Suprapubic skin (tissue), 4 donors: ENCODE measurements around the gene LMF1.

Source experiments
- EP300 ChIP-seq: sonication (generic); formaldehyde crosslinking; IDR thresholded peaks from one replicate; pipeline ENCODE4 v1.6.1; 2017; ENCODE audit warnings: antibody characterized with exemption
- POLR2A ChIP-seq, 2 donors: fragments of 450-650 bp; IDR thresholded peaks; one replicate each; pipeline ENCODE4 v1.6.1; 2017; ENCODE audit warnings: antibody characterized with exemption in 2 of 2, mild to moderate bottlenecking in 2 of 2, moderate library complexity in 2 of 2
- POLR2AphosphoS5 ChIP-seq, 3 donors: sonication (generic); formaldehyde crosslinking; IDR thresholded peaks; one replicate each; pipeline ENCODE4 v1.6.1; 2017; ENCODE audit warnings: antibody characterized with exemption in 3 of 3
- TF ChIP-seq, protein P1 (sequence below), 2 donors: fragments of 200-600 bp in 1 of 2; fragments of 450-650 bp in 1 of 2; sonication (generic) in 1 of 2; IDR thresholded peaks; one replicate each; pipeline ENCODE4 v1.5.1; 2016 to 2019; ENCODE audit warnings: antibody characterized with exemption in 2 of 2, mild to moderate bottlenecking in 1 of 2, moderate library complexity in 1 of 2

GRCh38 chr16:931626-932500 lies 38.9 kb downstream of the LMF1 start:
- TF ChIP-seq POLR2A (IDR thresholded peaks at IDR 0.05) (no peak), EP300 (no peak), POLR2AphosphoS5 (IDR thresholded peaks at IDR 0.05) (no peak)
- TF ChIP-seq, protein P1, sequence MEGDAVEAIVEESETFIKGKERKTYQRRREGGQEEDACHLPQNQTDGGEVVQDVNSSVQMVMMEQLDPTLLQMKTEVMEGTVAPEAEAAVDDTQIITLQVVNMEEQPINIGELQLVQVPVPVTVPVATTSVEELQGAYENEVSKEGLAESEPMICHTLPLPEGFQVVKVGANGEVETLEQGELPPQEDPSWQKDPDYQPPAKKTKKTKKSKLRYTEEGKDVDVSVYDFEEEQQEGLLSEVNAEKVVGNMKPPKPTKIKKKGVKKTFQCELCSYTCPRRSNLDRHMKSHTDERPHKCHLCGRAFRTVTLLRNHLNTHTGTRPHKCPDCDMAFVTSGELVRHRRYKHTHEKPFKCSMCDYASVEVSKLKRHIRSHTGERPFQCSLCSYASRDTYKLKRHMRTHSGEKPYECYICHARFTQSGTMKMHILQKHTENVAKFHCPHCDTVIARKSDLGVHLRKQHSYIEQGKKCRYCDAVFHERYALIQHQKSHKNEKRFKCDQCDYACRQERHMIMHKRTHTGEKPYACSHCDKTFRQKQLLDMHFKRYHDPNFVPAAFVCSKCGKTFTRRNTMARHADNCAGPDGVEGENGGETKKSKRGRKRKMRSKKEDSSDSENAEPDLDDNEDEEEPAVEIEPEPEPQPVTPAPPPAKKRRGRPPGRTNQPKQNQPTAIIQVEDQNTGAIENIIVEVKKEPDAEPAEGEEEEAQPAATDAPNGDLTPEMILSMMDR (IDR thresholded peaks at IDR 0.05) = no peak
